Glutamatergic neuron (in vitro differentiated cells): ENCODE data around the gene CUEDC1. TPM values are rescaled to one million over a fixed set of nuclear protein-coding genes. Genes with fewer than 3 reads are reported as not detected.

Experiments used
- DNase-seq: peaks from one replicate; pipeline ENCODE4 v3.0.0; 2022
- H3K27ac Mint-ChIP-seq: one replicate; pipeline ENCODE4 v1.8.0; 2020; ENCODE audit warnings: mild to moderate bottlenecking, mixed read lengths, inconsistent platforms; ENCODE audit not compliant: unreplicated experiment
- H3K27me3 Mint-ChIP-seq: one replicate; pipeline ENCODE4 v1.8.0; 2020; ENCODE audit warnings: mild to moderate bottlenecking, moderate library complexity, mixed read lengths, inconsistent platforms; ENCODE audit not compliant: unreplicated experiment
- H3K36me3 Mint-ChIP-seq: one replicate; pipeline ENCODE4 v1.8.0; 2020; ENCODE audit warnings: mild to moderate bottlenecking, mixed read lengths, inconsistent platforms; ENCODE audit not compliant: unreplicated experiment
- H3K4me1 Mint-ChIP-seq: one replicate; pipeline ENCODE4 v1.8.0; 2020; ENCODE audit warnings: mild to moderate bottlenecking, low read depth, mixed read lengths, inconsistent platforms; ENCODE audit not compliant: unreplicated experiment
- H3K4me3 Mint-ChIP-seq: one replicate; pipeline ENCODE4 v1.8.0; 2020; ENCODE audit warnings: mild to moderate bottlenecking, mixed read lengths, inconsistent platforms; ENCODE audit not compliant: unreplicated experiment
- H3K9me3 Mint-ChIP-seq: one replicate; pipeline ENCODE4 v1.8.0; 2020; ENCODE audit warnings: mild to moderate bottlenecking, moderate library complexity, mixed read lengths, inconsistent platforms; ENCODE audit not compliant: unreplicated experiment
- total RNA-seq: library from RNA; stranded (reverse); fragmentation: NEBNext Ultra II Directional; extraction: Animal tissue kit (Norgen Biotek cat#: 25700); gene quantifications from one replicate; pipeline ENCODE4 v1.2.1, GENCODE V29; 2021; ENCODE audit not compliant: unreplicated experiment
- TF ChIP-seq, protein P1 (sequence below): fragments of 200-600 bp; sonication (generic); IDR thresholded peaks from one replicate; pipeline ENCODE4 v1.5.0; 2021; ENCODE audit not compliant: partially characterized antibody, unreplicated experiment

Gene CUEDC1
- total RNA-seq, 1 donor from 2014 or later = 22.9 TPM

DNA sequence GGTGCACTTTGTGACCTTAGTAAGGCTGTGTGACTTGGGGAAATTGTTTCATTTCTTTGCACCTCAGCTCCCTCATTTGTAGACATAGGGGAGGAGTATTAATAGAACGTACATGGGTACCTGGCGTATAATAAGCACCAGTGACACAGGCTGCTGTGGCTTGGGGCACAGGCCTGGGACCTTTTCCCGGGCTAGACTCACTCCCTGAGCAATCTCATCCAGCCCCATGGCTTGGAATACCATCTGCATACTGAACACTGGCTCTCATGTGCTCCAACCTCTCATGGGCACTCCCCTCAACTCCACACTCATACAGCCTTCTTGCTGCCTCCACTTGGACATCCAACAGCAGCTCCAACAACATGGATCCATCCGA is 64.4 kb downstream of the CUEDC1 start:
- H3K27ac Mint-ChIP-seq = peak overlapping the region; percentile 11
- H3K9me3 Mint-ChIP-seq = peaks cover 4% of the 10 kb centered on the region

GRCh38 chr17:57889892-57890856 is 65.0 kb downstream of the CUEDC1 start:
- no peak for DNase-seq
- H3K4me1 Mint-ChIP-seq = peaks cover 32% of the 10 kb centered on the region
- TF ChIP-seq, protein P1, sequence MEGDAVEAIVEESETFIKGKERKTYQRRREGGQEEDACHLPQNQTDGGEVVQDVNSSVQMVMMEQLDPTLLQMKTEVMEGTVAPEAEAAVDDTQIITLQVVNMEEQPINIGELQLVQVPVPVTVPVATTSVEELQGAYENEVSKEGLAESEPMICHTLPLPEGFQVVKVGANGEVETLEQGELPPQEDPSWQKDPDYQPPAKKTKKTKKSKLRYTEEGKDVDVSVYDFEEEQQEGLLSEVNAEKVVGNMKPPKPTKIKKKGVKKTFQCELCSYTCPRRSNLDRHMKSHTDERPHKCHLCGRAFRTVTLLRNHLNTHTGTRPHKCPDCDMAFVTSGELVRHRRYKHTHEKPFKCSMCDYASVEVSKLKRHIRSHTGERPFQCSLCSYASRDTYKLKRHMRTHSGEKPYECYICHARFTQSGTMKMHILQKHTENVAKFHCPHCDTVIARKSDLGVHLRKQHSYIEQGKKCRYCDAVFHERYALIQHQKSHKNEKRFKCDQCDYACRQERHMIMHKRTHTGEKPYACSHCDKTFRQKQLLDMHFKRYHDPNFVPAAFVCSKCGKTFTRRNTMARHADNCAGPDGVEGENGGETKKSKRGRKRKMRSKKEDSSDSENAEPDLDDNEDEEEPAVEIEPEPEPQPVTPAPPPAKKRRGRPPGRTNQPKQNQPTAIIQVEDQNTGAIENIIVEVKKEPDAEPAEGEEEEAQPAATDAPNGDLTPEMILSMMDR = no peak
- no peak overlapping the region for H3K27ac Mint-ChIP-seq
- H3K27me3 Mint-ChIP-seq = peaks cover 15% of the 10 kb centered on the region
- H3K4me3 Mint-ChIP-seq = no peak overlapping the region
- H3K9me3 Mint-ChIP-seq = peaks cover 4% of the 10 kb centered on the region
- no peaks in the 10 kb centered on the region for H3K36me3 Mint-ChIP-seq

More for the DNA sequence above, 64.4 kb downstream of the CUEDC1 start:
- Mint-ChIP-seq H3K4me3 (no peak overlapping the region), H3K4me1 (peaks cover 32% of the 10 kb centered on the region), H3K36me3 (no peaks in the 10 kb centered on the region), H3K27me3 (peaks cover 15% of the 10 kb centered on the region)
- no peak for DNase-seq
- TF ChIP-seq, protein P1 = no peak

GRCh38 chr17:57889252-57889651 is 66.0 kb downstream of the CUEDC1 start:
- peak overlapping the region; percentile 45 for H3K4me3 Mint-ChIP-seq
- H3K27me3 Mint-ChIP-seq = peaks cover 19% of the 10 kb centered on the region
- DNase-seq = peak; percentile 83
- TF ChIP-seq, protein P1 = no peak
- H3K27ac Mint-ChIP-seq = peak overlapping the region; percentile 21
- H3K4me1 Mint-ChIP-seq = peaks cover 36% of the 10 kb centered on the region
- H3K9me3 Mint-ChIP-seq = peaks cover 5% of the 10 kb centered on the region
- peaks cover 5% of the 10 kb centered on the region for H3K36me3 Mint-ChIP-seq

GRCh38 chr17:57888311-57889216 is 66.6 kb downstream of the CUEDC1 start:
- Mint-ChIP-seq H3K9me3 (peaks cover 5% of the 10 kb centered on the region), H3K36me3 (peaks cover 5% of the 10 kb centered on the region), H3K27me3 (peaks cover 19% of the 10 kb centered on the region), H3K4me3 (peak overlapping the region; percentile 45), H3K27ac (peak overlapping the region; percentile 21), H3K4me1 (peaks cover 34% of the 10 kb centered on the region)
- no peak for DNase-seq
- TF ChIP-seq, protein P1 = no peak
